NCI-H2227 (cell line): Measurements from ENCODE around the gene NT5DC3.
"Not testable (repeated sequence)": the region's sequence is repeated elsewhere in the genome, so short reads cannot be mapped to it uniquely, and the experiment has no call there.

Experiments
- DNase-seq: peaks from one replicate; lab custom pipeline; 2025; ENCODE audit not compliant: unreplicated experiment; lab: John Stamatoyannopoulos, UW

NT5DC3 gene

GRCh38 chr12:103855896-103856657 is 15.0 kb upstream of the NT5DC3 start:
- peak; percentile 27 for DNase-seq

GRCh38 chr12:103855036-103855712 is 14.1 kb upstream of the NT5DC3 start:
- no peak for DNase-seq

GRCh38 chr12:103854372-103854973 is 13.4 kb upstream of the NT5DC3 start:
- no peak for DNase-seq

- peak; percentile 92 for DNase-seq
Observed at GRCh38 chr12:103852498-103852997, 11.5 kb upstream of the NT5DC3 start.

- no peak for DNase-seq
Observed at GRCh38 chr12:103851127-103851526, 10.1 kb upstream of the NT5DC3 start.

GRCh38 chr12:103850429-103850828 is 9.4 kb upstream of the NT5DC3 start:
- no peak for DNase-seq

GRCh38 chr12:103848917-103849491 is 8.0 kb upstream of the NT5DC3 start:
- no peak for DNase-seq

- DNase-seq = no peak
Observed at GRCh38 chr12:103848143-103848542, 7.1 kb upstream of the NT5DC3 start.

GRCh38 chr12:103846415-103846814 is 5.4 kb upstream of the NT5DC3 start:
- DNase-seq = no peak

GRCh38 chr12:103844305-103844704 is 3.3 kb upstream of the NT5DC3 start:
- no peak for DNase-seq

- peak; percentile 73 for DNase-seq
Observed at GRCh38 chr12:103841690-103842584, 903 bp upstream of the NT5DC3 start.

- DNase-seq = peak; percentile 58
Observed at GRCh38 chr12:103840462-103840875, 565 bp downstream of the NT5DC3 start.

- no peak for DNase-seq
Observed at GRCh38 chr12:103839609-103840461, 1.2 kb downstream of the NT5DC3 start.

GRCh38 chr12:103839103-103839502 is 1.9 kb downstream of the NT5DC3 start:
- no peak for DNase-seq

- DNase-seq = no peak
Observed at GRCh38 chr12:103838254-103838914, 2.6 kb downstream of the NT5DC3 start.

- DNase-seq = no peak
Observed at GRCh38 chr12:103836345-103836744, 4.7 kb downstream of the NT5DC3 start.

GRCh38 chr12:103835747-103836335 is 5.2 kb downstream of the NT5DC3 start:
- DNase-seq = not testable (repeated sequence)

GRCh38 chr12:103834942-103835341 is 6.1 kb downstream of the NT5DC3 start:
- DNase-seq = no peak

GRCh38 chr12:103833891-103834290 is 7.1 kb downstream of the NT5DC3 start:
- DNase-seq = no peak
